Endodermal cell (in vitro differentiated cells): Measurements from ENCODE around the gene CRPPA. TPM values are rescaled to one million over a fixed set of nuclear protein-coding genes. Genes with fewer than 3 reads are reported as not detected.

Experiments used
- DNase-seq: peaks from one replicate; pipeline ENCODE4 v3.0.0-alpha.2; 2017
- H3K27ac ChIP-seq: 2 replicates; pipeline ENCODE4 v1.5.1; 2013; ENCODE audit warnings: mild to moderate bottlenecking, low read depth, low read length, moderate library complexity
- H3K27me3 ChIP-seq: 2 replicates; pipeline ENCODE4 v1.6.1; 2013; ENCODE audit warnings: mild to moderate bottlenecking, low read length, moderate library complexity; ENCODE audit not compliant: insufficient read depth, control insufficient read depth, poor library complexity, severe bottlenecking
- H3K36me3 ChIP-seq: 2 replicates; pipeline ENCODE4 v1.7.0; 2013; ENCODE audit warnings: mild to moderate bottlenecking, low read length, moderate library complexity; ENCODE audit not compliant: control insufficient read depth, insufficient read depth
- H3K4me1 ChIP-seq: one replicate; pipeline ENCODE4 v1.7.0; 2013; ENCODE audit warnings: low read length; ENCODE audit not compliant: control insufficient read depth, insufficient read depth
- H3K4me3 ChIP-seq: 2 replicates; pipeline ENCODE4 v1.5.1; 2013; ENCODE audit warnings: mild to moderate bottlenecking, low read length, moderate library complexity
- H3K9ac ChIP-seq: 2 replicates; pipeline ENCODE4 v1.6.1; 2013; ENCODE audit warnings: mild to moderate bottlenecking, low read length, moderate library complexity; ENCODE audit not compliant: poor library complexity, severe bottlenecking; ENCODE audit errors: extremely low read depth
- H3K9me3 ChIP-seq: 2 replicates; pipeline ENCODE4 v1.6.1; 2013; ENCODE audit warnings: mild to moderate bottlenecking, low read length, moderate library complexity; ENCODE audit not compliant: control insufficient read depth
- H3K27ac Mint-ChIP-seq: 2 replicates; pipeline ENCODE4 v1.8.0; 2020; ENCODE audit warnings: mixed read lengths
- H3K27me3 Mint-ChIP-seq: 2 replicates; pipeline ENCODE4 v1.8.0; 2021; ENCODE audit warnings: mild to moderate bottlenecking, mixed read lengths; ENCODE audit not compliant: insufficient read depth
- H3K36me3 Mint-ChIP-seq: 2 replicates; pipeline ENCODE4 v1.8.0; 2020; ENCODE audit warnings: low read depth, mixed read lengths
- H3K4me1 Mint-ChIP-seq: 2 replicates; pipeline ENCODE4 v1.8.0; 2020; ENCODE audit warnings: mixed read lengths
- H3K4me3 Mint-ChIP-seq: 2 replicates; pipeline ENCODE4 v1.8.0; 2020; ENCODE audit warnings: mild to moderate bottlenecking, moderate library complexity, mixed read lengths
- H3K9me3 Mint-ChIP-seq: 2 replicates; pipeline ENCODE4 v1.8.0; 2020; ENCODE audit warnings: mild to moderate bottlenecking, mixed read lengths
- CTCF ChIP-seq: fragments of 200-600 bp; sonication (generic); conservative IDR thresholded peaks from 2 replicates; pipeline ENCODE4 v1.5.0; 2021; ENCODE audit warnings: antibody characterized with exemption, mild to moderate bottlenecking
- WGBS, 2 experiments: methylation state at CpG; one replicate each; pipeline versions ENCODE4 v1.1.5 to v1.1.7; 2013; ENCODE audit warnings: missing lambda C conversion rate in 2 of 2, mixed read lengths in 1 of 2; ENCODE audit not compliant: insufficient coverage in 1 of 2, insufficient read length in 1 of 2; 5-methylcytosine and 5-hydroxymethylcytosine counted together
- total RNA-seq, 2 donors: library from RNA; stranded (reverse); fragmentation: NEBNext Ultra II Directional in 1 of 2; extraction: Animal tissue kit (Norgen Biotek cat#: 25700) in 1 of 2; gene quantifications; 2 replicates in 1 of 2; 3 replicates in 1 of 2; pipeline ENCODE4 v1.2.1, GENCODE V29; 2021

The CRPPA gene
- total RNA-seq, 2 donors from 2014 or later: 3.7 to 5.4 TPM

- peaks cover 5% of the 10 kb centered on the region for H3K27me3 Mint-ChIP-seq
- no peaks in the 10 kb centered on the region for H3K27me3 ChIP-seq
- H3K9me3 Mint-ChIP-seq: peaks cover 3% of the 10 kb centered on the region
- H3K9me3 ChIP-seq: peaks cover 19% of the 10 kb centered on the region
- peaks cover 29% of the 10 kb centered on the region for H3K4me1 Mint-ChIP-seq
- H3K9ac ChIP-seq: no peak overlapping the region
- no peak overlapping the region for H3K27ac Mint-ChIP-seq
- no peak for DNase-seq
- H3K4me3 Mint-ChIP-seq: peak overlapping the region; percentile 68
- H3K4me3 ChIP-seq: peak overlapping the region; percentile 67
- no peak overlapping the region for H3K27ac ChIP-seq
- 89 to 100% methylated on average over 2 to 10 of the region's 10 CpGs for WGBS, 2 experiments
- no peaks in the 10 kb centered on the region for H3K4me1 ChIP-seq
- no peaks in the 10 kb centered on the region for H3K36me3 Mint-ChIP-seq
- no peaks in the 10 kb centered on the region for H3K36me3 ChIP-seq
- TF ChIP-seq CTCF: no peak
Observed at GRCh38 chr7:16419859-16420258, 1.5 kb downstream of the CRPPA start.

- H3K27me3 ChIP-seq: no peaks in the 10 kb centered on the region
- H3K4me1 Mint-ChIP-seq: peaks cover 29% of the 10 kb centered on the region
- H3K4me3 Mint-ChIP-seq: no peak overlapping the region
- DNase-seq: no peak
- H3K9ac ChIP-seq: no peak overlapping the region
- no peak overlapping the region for H3K4me3 ChIP-seq
- no peak overlapping the region for H3K27ac Mint-ChIP-seq
- H3K27ac ChIP-seq: no peak overlapping the region
- H3K36me3 ChIP-seq: no peaks in the 10 kb centered on the region
- WGBS, 2 experiments: 100% methylated on average over 1 of the region's 1 CpG; no CpG with 5 or more reads in 1 of the 2 experiments
- peaks cover 19% of the 10 kb centered on the region for H3K9me3 ChIP-seq
- peaks cover 5% of the 10 kb centered on the region for H3K27me3 Mint-ChIP-seq
- no peaks in the 10 kb centered on the region for H3K4me1 ChIP-seq
- peaks cover 3% of the 10 kb centered on the region for H3K9me3 Mint-ChIP-seq
- H3K36me3 Mint-ChIP-seq: no peaks in the 10 kb centered on the region
- no peak for TF ChIP-seq CTCF
Observed at GRCh38 chr7:16419126-16419525, 2.2 kb downstream of the CRPPA start.

- Mint-ChIP-seq H3K27ac (no peak overlapping the region), H3K27me3 (peaks cover 5% of the 10 kb centered on the region), H3K4me3 (no peak overlapping the region), H3K4me1 (peaks cover 25% of the 10 kb centered on the region), H3K9me3 (peaks cover 3% of the 10 kb centered on the region), H3K36me3 (no peaks in the 10 kb centered on the region)
- Histone ChIP-seq H3K36me3 (no peaks in the 10 kb centered on the region), H3K4me1 (no peaks in the 10 kb centered on the region), H3K4me3 (peak overlapping the region; percentile 30), H3K27ac (no peak overlapping the region), H3K9ac (no peak overlapping the region), H3K9me3 (peaks cover 19% of the 10 kb centered on the region), H3K27me3 (no peaks in the 10 kb centered on the region)
- WGBS, 2 experiments: 50% methylated on average over 1 of the region's 1 CpG; no CpG with 5 or more reads in 1 of the 2 experiments
- no peak for DNase-seq
- TF ChIP-seq CTCF: no peak
Observed at GRCh38 chr7:16417906-16418305, 3.4 kb downstream of the CRPPA start.
